OCI-LY7 (cell line): ENCODE data around the gene TMEM131L. TPM values are rescaled to one million over a fixed set of nuclear protein-coding genes. Genes with fewer than 3 reads are reported as not detected.

ENCODE experiments used
- BruUV-seq: library from RNA; stranded (reverse); fragments of 400-500 nt; replicated peaks from 2 replicates; lab custom pipeline; 2021; lab: Mats Ljungman, UMichigan
- CTCF ChIA-PET: fragments of 300-600 bp; sonication (Branson Sonifier 250); formaldehyde crosslinking; loops from one replicate; lab custom pipeline; 2022; ENCODE audit warnings: antibody characterized with exemption; ENCODE audit not compliant: unreplicated experiment; lab: Charles Lee
- POLR2A ChIA-PET: fragments of 300-600 bp; sonication (Branson Sonifier 250); formaldehyde crosslinking; loops from one replicate; lab custom pipeline; 2022; ENCODE audit warnings: antibody characterized with exemption; lab: Charles Lee
- DNase-seq: peaks from one replicate; pipeline ENCODE4 v3.0.0-alpha.2; 2015; ENCODE audit warnings: low spot score
- H2AFZ ChIP-seq: fragments of 200-600 bp; sonication (generic), shearing (Covaris generic); 2 replicates; pipeline ENCODE4 v1.6.1; 2014; ENCODE audit warnings: mild to moderate bottlenecking, antibody characterized with exemption, low read length, moderate library complexity
- H3K27ac ChIP-seq: fragments of 200-600 bp; sonication (generic); 2 replicates; pipeline ENCODE4 v1.5.1; 2014; ENCODE audit warnings: mixed run types, low read depth, mild to moderate bottlenecking, moderate library complexity, low read length, inconsistent platforms; ENCODE audit not compliant: poor library complexity, severe bottlenecking
- H3K36me3 ChIP-seq: fragments of 200-600 bp; sonication (generic); 2 replicates; pipeline ENCODE4 v1.6.1; 2014; ENCODE audit warnings: mild to moderate bottlenecking, antibody characterized with exemption, low read length, moderate library complexity, mixed read lengths; ENCODE audit not compliant: insufficient read depth
- H3K4me1 ChIP-seq: fragments of 200-600 bp; sonication (generic); 2 replicates; pipeline ENCODE4 v1.5.1; 2014; ENCODE audit warnings: mild to moderate bottlenecking, low read length; ENCODE audit not compliant: insufficient read depth, poor library complexity, severe bottlenecking
- H3K4me2 ChIP-seq: fragments of 200-600 bp; sonication (generic); 2 replicates; pipeline ENCODE4 v1.6.1; 2014; ENCODE audit warnings: mild to moderate bottlenecking, low read length
- H3K4me3 ChIP-seq: fragments of 200-600 bp; sonication (generic); 2 replicates; pipeline ENCODE4 v1.5.1; 2014; ENCODE audit warnings: mild to moderate bottlenecking, low read depth, low read length; ENCODE audit not compliant: poor library complexity, severe bottlenecking
- H3K79me2 ChIP-seq: fragments of 200-600 bp; sonication (generic); 2 replicates; pipeline ENCODE4 v1.6.1; 2016; ENCODE audit warnings: low read depth, mild to moderate bottlenecking, low read length, moderate library complexity, mixed read lengths; ENCODE audit not compliant: insufficient read depth
- H3K9me2 ChIP-seq: fragments of 200-600 bp; sonication (generic); 2 replicates; pipeline ENCODE4 v1.6.1; 2016; ENCODE audit warnings: mild to moderate bottlenecking, low read length, mixed read lengths; ENCODE audit not compliant: insufficient read depth
- H3K9me3 ChIP-seq: fragments of 200-600 bp; sonication (generic); 2 replicates; pipeline ENCODE4 v1.6.1; 2014; ENCODE audit warnings: mild to moderate bottlenecking, mixed run types, low read length, mixed read lengths
- H4K20me1 ChIP-seq: fragments of 200-600 bp; sonication (generic); 2 replicates; pipeline ENCODE4 v1.6.1; 2014; ENCODE audit warnings: mild to moderate bottlenecking, antibody characterized with exemption, low read length, moderate library complexity, mixed read lengths; ENCODE audit not compliant: insufficient read depth
- EZH2phosphoT487 ChIP-seq: fragments of 200-600 bp; sonication (generic); IDR thresholded peaks from 2 replicates; pipeline ENCODE4 v1.6.1; 2018; ENCODE audit warnings: low read depth, borderline replicate concordance, mild to moderate bottlenecking, mixed run types, antibody characterized with exemption, low read length, moderate library complexity, mixed read lengths
- intact Hi-C: fragments of 100-400 bp; cut with micrococcal nuclease; formaldehyde crosslinking; loops from one replicate; pipeline ENCODE4 v1.10.0; 2022; ENCODE audit not compliant: unreplicated experiment
- total RNA-seq, 2 experiments: library from RNA; depleted of rRNA in 1 of 2; stranded (reverse); fragments of >200 nt in 1 of 2; shearing (Covaris generic) in 1 of 2; gene quantifications; 2 replicates each; pipeline ENCODE4 v1.2.3, GENCODE V29; 2014 to 2022
- TF ChIP-seq, protein P1 (sequence below): fragments of 200-600 bp; sonication (generic); conservative IDR thresholded peaks from 2 replicates; pipeline ENCODE4 v1.5.1; 2014; ENCODE audit warnings: mild to moderate bottlenecking, antibody characterized with exemption, low read length, moderate library complexity, mixed read lengths

TMEM131L gene
- total RNA-seq, 2 experiments from 2014 or later = 133 to 148 TPM

DNA sequence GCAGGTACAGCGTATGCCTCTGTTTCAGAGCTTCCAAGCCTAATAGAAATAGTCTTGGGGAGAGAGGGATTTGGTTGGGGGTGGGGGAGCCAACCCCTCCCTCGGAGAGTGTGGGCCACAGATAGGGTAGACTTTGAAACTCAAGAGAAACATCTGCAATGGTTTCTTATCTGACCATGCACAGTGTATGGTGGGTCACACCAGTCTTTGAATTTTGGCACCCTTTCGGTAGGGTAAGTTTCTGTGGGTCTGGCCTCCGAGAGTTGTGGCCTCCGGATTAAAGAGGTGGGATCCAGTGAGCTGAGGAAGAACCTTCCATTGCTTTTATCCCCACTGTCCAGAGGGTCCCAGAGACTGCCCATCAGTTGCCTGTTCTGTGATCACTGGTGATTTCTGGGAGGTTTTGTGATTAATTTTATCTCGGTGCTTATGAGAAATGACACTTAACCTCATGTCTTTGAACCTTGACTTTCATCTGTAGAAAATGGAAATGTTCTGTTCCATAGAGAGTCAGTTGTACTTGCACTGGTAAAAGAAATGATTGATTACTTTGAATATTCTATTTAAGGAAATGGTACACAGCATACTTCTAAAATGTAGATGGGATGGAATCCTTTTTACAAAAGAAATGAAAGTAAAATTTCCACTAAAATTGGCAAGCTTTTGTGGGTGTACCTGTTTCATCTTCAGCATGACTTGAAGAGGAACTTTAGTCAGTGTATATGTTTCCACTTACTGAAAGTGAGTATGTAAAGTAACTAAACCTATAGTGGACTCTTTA, 62.7 kb downstream of the TMEM131L start:
- Histone ChIP-seq H3K4me3 (peak overlapping the region; percentile 15), H3K4me1 (peaks cover 76% of the 10 kb centered on the region), H3K79me2 (peaks cover 100% of the 10 kb centered on the region), H3K4me2 (peak overlapping the region; percentile 64), H3K27ac (peak overlapping the region; percentile 49), H3K9me2 (no peaks in the 10 kb centered on the region), H3K9me3 (no peaks in the 10 kb centered on the region; the same call in 1 of the 2 replicates), H2AFZ (no peak overlapping the region), H3K36me3 (peaks cover 99% of the 10 kb centered on the region), H4K20me1 (peaks cover 64% of the 10 kb centered on the region)
- BruUV-seq = no TSS peak
- TF ChIP-seq, protein P1, sequence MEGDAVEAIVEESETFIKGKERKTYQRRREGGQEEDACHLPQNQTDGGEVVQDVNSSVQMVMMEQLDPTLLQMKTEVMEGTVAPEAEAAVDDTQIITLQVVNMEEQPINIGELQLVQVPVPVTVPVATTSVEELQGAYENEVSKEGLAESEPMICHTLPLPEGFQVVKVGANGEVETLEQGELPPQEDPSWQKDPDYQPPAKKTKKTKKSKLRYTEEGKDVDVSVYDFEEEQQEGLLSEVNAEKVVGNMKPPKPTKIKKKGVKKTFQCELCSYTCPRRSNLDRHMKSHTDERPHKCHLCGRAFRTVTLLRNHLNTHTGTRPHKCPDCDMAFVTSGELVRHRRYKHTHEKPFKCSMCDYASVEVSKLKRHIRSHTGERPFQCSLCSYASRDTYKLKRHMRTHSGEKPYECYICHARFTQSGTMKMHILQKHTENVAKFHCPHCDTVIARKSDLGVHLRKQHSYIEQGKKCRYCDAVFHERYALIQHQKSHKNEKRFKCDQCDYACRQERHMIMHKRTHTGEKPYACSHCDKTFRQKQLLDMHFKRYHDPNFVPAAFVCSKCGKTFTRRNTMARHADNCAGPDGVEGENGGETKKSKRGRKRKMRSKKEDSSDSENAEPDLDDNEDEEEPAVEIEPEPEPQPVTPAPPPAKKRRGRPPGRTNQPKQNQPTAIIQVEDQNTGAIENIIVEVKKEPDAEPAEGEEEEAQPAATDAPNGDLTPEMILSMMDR = no peak
- TF ChIP-seq EZH2phosphoT487 = no peak
- intact Hi-C loops = loop anchor here (2.0 kb wide), 1 partner anchor 62 kb away; the partner anchor contains the start of gene TMEM131L
- no peak for DNase-seq
- ChIA-PET POLR2A (interaction anchor here (0.9 kb wide), 1 partner anchor 12 kb away, joined by 5 read pairs; no protein-coding TSS in a partner anchor), CTCF (no interaction called here)

GRCh38 chr4:153529646-153530045, 63.5 kb downstream of the TMEM131L start:
- intact Hi-C loops = loop anchor here (2.0 kb wide), 1 partner anchor 63 kb away; the partner anchor contains the start of gene TMEM131L
- Histone ChIP-seq H3K79me2 (peaks cover 100% of the 10 kb centered on the region), H3K4me2 (peak overlapping the region; percentile 64), H3K27ac (peak overlapping the region; percentile 49), H4K20me1 (peaks cover 60% of the 10 kb centered on the region), H3K4me3 (peak overlapping the region; percentile 15), H2AFZ (no peak overlapping the region), H3K36me3 (peaks cover 98% of the 10 kb centered on the region), H3K9me3 (no peaks in the 10 kb centered on the region; the same call in 1 of the 2 replicates), H3K9me2 (no peaks in the 10 kb centered on the region), H3K4me1 (peaks cover 72% of the 10 kb centered on the region)
- TF ChIP-seq EZH2phosphoT487 = no peak
- TF ChIP-seq, protein P1 = no peak
- ChIA-PET CTCF (no interaction called here), POLR2A (interaction anchor here (1.0 kb wide), 1 partner anchor 61 kb away, joined by 3 read pairs; no protein-coding TSS in a partner anchor)
- no peak for DNase-seq
- BruUV-seq = no TSS peak
